GM19467 (cell line): ENCODE measurements around the gene CACNG7.
"Not testable (repeated sequence)": the region's sequence is repeated elsewhere in the genome, so short reads cannot be mapped to it uniquely, and the experiment has no call there.

Experiments used
- ATAC-seq: cut with Tn5 transposase; IDR thresholded peaks from one replicate; pipeline ENCODE4 v1.9.1; 2021; ENCODE audit warnings: mild to moderate bottlenecking, moderate library complexity; ENCODE audit not compliant: unreplicated experiment

CACNG7 gene

GRCh38 chr19:53908935-53909415 is at the start of gene CACNG7:
CACNG7 (plus strand) TSS chr19:53909278; CDS start chr19:53912832, 3,554 bp downstream.
- no peak for ATAC-seq

- no peak for ATAC-seq
Measured at GRCh38 chr19:53864308-53864836, 44.7 kb upstream of the CACNG7 start.

- no peak for ATAC-seq
Measured at GRCh38 chr19:53865523-53865917, 43.6 kb upstream of the CACNG7 start.

GRCh38 chr19:53865918-53866864 is 42.9 kb upstream of the CACNG7 start:
- ATAC-seq = no peak

- no peak for ATAC-seq
Measured at GRCh38 chr19:53866865-53867224, 42.2 kb upstream of the CACNG7 start.

GRCh38 chr19:53867225-53868090 is 41.6 kb upstream of the CACNG7 start, which contains the start of gene MYADM:
MYADM (plus strand) TSS chr19:53867883; CDS start chr19:53873530, 5,647 bp downstream.
- peak; percentile 65 for ATAC-seq

GRCh38 chr19:53868091-53868891 is 40.8 kb upstream of the CACNG7 start:
- ATAC-seq = no peak

- ATAC-seq = peak; percentile 40
Measured at GRCh38 chr19:53868892-53869804, 39.9 kb upstream of the CACNG7 start.

- not testable (repeated sequence) for ATAC-seq
Measured at GRCh38 chr19:53869805-53870484, 39.1 kb upstream of the CACNG7 start.

- ATAC-seq = no peak
Measured at GRCh38 chr19:53870485-53870844, 38.6 kb upstream of the CACNG7 start.

- ATAC-seq = no peak
Measured at GRCh38 chr19:53871454-53871853, 37.6 kb upstream of the CACNG7 start.

GRCh38 chr19:53872762-53873161 is 36.3 kb upstream of the CACNG7 start:
- ATAC-seq = no peak

GRCh38 chr19:53873773-53874605 is 35.1 kb upstream of the CACNG7 start:
- ATAC-seq = no peak

GRCh38 chr19:53874606-53874990 is 34.5 kb upstream of the CACNG7 start:
- no peak for ATAC-seq

GRCh38 chr19:53875602-53876325 is 33.3 kb upstream of the CACNG7 start:
- ATAC-seq = no peak

- ATAC-seq = no peak
Measured at GRCh38 chr19:53876651-53877224, 32.3 kb upstream of the CACNG7 start.

GRCh38 chr19:53877361-53877766 is 31.7 kb upstream of the CACNG7 start:
- ATAC-seq = no peak
